Endothelial cell of umbilical vein (primary cell): ENCODE measurements around the gene FSTL4.

Experiments
- CTCF ChIP-seq, 2 donors: IDR thresholded peaks; 1 replicate in 1 of 2; 2 replicates in 1 of 2; pipeline ENCODE4 v1.5.1; 2011; ENCODE audit warnings: low read length in 2 of 2, mild to moderate bottlenecking in 2 of 2, moderate library complexity in 2 of 2, control low read depth in 1 of 2, inconsistent platforms in 1 of 2, low read depth in 1 of 2; ENCODE audit not compliant: insufficient read depth in 1 of 2; ENCODE audit errors: extremely low read depth in 1 of 2
- EZH2 ChIP-seq: IDR thresholded peaks from 2 replicates; pipeline ENCODE4 v1.6.1; 2012; ENCODE audit warnings: borderline replicate concordance, low read depth, mild to moderate bottlenecking, moderate library complexity, low read length, inconsistent platforms; ENCODE audit not compliant: severe bottlenecking
- FOS ChIP-seq: IDR thresholded peaks from 2 replicates; pipeline ENCODE4 v1.6.1; 2011; ENCODE audit warnings: mild to moderate bottlenecking, low read length, moderate library complexity, borderline replicate concordance; ENCODE audit not compliant: insufficient read depth
- JUN ChIP-seq: IDR thresholded peaks from 2 replicates; pipeline ENCODE4 v1.6.1; 2011; ENCODE audit warnings: borderline replicate concordance, low read depth; ENCODE audit not compliant: insufficient read length, insufficient read depth
- MAX ChIP-seq: IDR thresholded peaks from 2 replicates; pipeline ENCODE4 v1.6.1; 2011; ENCODE audit not compliant: insufficient read depth, insufficient read length
- POLR2A ChIP-seq: IDR thresholded peaks from 2 replicates; pipeline ENCODE4 v1.6.1; 2012; ENCODE audit warnings: low read depth, mild to moderate bottlenecking, control low read depth, low read length

- TF ChIP-seq EZH2 (no peak), CTCF (IDR thresholded peaks at IDR 0.05; ENCODE audit: extremely low read depth in 1 of 2, insufficient read depth in 1 of 2, low read depth in 1 of 2, low read length in 2 of 2) (no peak), MAX (no peak), POLR2A (no peak), FOS (no peak), JUN (no peak)
Observed at GRCh38 chr5:133469846-133470245, 142.5 kb downstream of the FSTL4 start.
